ENCODE results near the gene CYP46A1. TPM values are rescaled to one million over a fixed set of nuclear protein-coding genes. Genes with fewer than 3 reads are reported as not detected.

Gene CYP46A1
- total and polyA plus RNA-seq, 2 donors (not counting 1 experiment from before 2014, with no cell fraction given) = 0.11 to 0.33 TPM

DNA sequence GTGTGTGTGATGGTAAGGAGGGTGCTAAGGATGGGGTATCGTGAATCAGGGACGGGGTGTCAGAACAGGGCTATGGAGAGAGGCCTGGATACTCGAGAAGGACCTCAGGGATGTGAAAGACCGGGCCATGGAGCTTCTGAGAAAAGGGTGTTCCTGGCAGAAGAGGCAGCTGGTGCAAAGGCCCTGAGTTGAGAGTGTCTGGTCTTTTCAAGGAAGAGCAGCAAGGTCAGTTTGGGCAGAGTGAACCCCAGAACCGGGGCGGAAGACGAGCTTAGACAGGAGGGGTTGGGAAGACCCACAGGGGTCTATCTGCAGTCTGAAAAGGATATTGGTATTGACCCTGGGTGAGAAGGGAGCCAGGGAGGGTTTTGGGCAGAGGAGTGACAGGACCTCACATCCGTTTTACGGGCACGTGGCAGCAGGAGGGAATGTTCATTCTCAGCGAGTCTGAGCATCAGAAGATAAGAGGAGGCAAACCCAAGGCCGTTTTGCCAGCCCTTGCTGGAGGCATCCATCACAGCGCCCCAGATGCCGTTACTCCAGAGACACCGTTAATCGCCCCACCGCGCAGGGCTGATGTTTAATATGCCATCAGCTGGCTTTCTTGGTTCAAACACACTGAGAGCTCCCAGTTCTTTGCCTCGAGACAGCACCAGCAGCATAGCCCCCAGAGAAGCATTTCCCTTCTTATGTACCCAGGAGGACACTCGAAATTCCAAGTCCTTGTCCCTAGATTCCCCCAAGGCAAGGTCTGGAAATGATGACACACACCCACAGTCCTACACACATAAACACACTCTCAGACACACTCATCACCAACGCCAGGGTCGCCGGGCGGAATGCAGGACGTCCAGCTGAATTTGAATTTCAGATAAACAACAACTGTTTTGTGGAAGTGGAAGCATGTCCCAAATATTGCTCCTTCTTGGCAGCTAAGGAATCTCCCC, 67.7 kb downstream of the CYP46A1 start:
- H2AFZ ChIP-seq (ENCODE audit: low read length) = no peak overlapping the region
- peaks cover 44% of the 10 kb centered on the region for H3K4me1 ChIP-seq (ENCODE audit: control insufficient read depth, extremely low read depth, insufficient read depth, low read length)
- H4K20me1 ChIP-seq (ENCODE audit: control insufficient read depth, extremely low read depth, insufficient read depth, low read length) = no peaks in the 10 kb centered on the region
- H3K79me2 ChIP-seq (ENCODE audit: control insufficient read depth, insufficient read depth, low read length) = no peaks in the 10 kb centered on the region
- no peaks in the 10 kb centered on the region for H3K27me3 ChIP-seq (ENCODE audit: control insufficient read depth, insufficient read depth, low read length)
- H3K27ac ChIP-seq (ENCODE audit: insufficient read depth, low read length) = peak overlapping the region; percentile 80
- no peaks in the 10 kb centered on the region for H3K9me3 ChIP-seq (ENCODE audit: control insufficient read depth, insufficient read depth, low read depth, low read length)
- H3K4me2 ChIP-seq (ENCODE audit: extremely low read depth, insufficient read depth, low read length) = peak overlapping the region; percentile 49
- DNase-seq (ENCODE audit: low read depth in 2 of 2) = peak in 1 of 2 donors; percentile 72
- peak overlapping the region; percentile 33 for H3K9ac ChIP-seq (ENCODE audit: insufficient read depth, low read length)
- H3K4me3 ChIP-seq (replicated peaks in 1 of 4; ENCODE audit: control extremely low read depth in 1 of 4, insufficient read depth in 1 of 4, low read depth in 3 of 4, low read length in 4 of 4) = no peak overlapping the region
- H3K36me3 ChIP-seq (ENCODE audit: control insufficient read depth, insufficient read depth, low read length) = no peaks in the 10 kb centered on the region
- no peak for TF ChIP-seq EZH2 (IDR thresholded peaks at IDR 0.05; ENCODE audit: low read length, missing control alignments)
- TF ChIP-seq, protein P1, sequence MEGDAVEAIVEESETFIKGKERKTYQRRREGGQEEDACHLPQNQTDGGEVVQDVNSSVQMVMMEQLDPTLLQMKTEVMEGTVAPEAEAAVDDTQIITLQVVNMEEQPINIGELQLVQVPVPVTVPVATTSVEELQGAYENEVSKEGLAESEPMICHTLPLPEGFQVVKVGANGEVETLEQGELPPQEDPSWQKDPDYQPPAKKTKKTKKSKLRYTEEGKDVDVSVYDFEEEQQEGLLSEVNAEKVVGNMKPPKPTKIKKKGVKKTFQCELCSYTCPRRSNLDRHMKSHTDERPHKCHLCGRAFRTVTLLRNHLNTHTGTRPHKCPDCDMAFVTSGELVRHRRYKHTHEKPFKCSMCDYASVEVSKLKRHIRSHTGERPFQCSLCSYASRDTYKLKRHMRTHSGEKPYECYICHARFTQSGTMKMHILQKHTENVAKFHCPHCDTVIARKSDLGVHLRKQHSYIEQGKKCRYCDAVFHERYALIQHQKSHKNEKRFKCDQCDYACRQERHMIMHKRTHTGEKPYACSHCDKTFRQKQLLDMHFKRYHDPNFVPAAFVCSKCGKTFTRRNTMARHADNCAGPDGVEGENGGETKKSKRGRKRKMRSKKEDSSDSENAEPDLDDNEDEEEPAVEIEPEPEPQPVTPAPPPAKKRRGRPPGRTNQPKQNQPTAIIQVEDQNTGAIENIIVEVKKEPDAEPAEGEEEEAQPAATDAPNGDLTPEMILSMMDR (conservative IDR thresholded peaks at IDR 0.05 in 1 of 2, IDR thresholded peaks at IDR 0.05 in 1 of 2; ENCODE audit: low read depth in 1 of 2, low read length in 2 of 2) = no peak

DNA sequence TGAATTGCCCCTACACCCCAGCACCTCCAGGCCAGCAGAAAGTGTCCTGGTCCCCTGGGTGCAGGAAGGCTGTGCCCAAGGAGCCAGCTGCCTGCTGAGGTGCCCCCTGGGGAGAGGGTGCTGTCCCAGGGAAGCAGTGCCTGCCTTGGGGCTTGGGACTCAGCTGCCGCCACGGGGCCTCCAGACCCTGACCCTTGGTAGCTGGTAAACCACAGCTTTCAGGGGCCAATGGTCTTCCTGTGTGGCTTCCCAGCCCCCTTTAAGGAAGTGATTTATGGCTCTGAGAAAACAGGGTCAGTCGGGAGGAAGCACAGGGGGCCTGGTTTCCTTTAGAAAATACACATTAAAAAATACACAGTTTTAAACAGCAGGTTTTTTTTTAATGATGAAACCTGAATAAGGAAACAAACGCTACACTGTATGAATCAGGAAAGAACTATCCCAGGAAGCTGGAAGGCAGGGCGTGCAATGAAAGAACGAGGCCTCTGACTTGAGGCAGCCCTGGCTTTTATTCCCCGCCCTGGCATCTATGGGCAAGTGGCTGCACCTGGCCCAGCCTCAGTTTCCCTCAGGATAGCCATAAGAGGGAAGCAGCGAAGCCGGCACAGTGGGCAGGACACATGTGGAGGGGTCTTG, 68.5 kb downstream of the CYP46A1 start:
- Histone ChIP-seq H3K4me2 (ENCODE audit: extremely low read depth, insufficient read depth, low read length) (peak overlapping the region; percentile 49), H3K9ac (ENCODE audit: insufficient read depth, low read length) (peak overlapping the region; percentile 33), H4K20me1 (ENCODE audit: control insufficient read depth, extremely low read depth, insufficient read depth, low read length) (no peaks in the 10 kb centered on the region), H3K4me1 (ENCODE audit: control insufficient read depth, extremely low read depth, insufficient read depth, low read length) (peaks cover 46% of the 10 kb centered on the region), H3K27ac (ENCODE audit: insufficient read depth, low read length) (peak overlapping the region; percentile 80), H3K36me3 (ENCODE audit: control insufficient read depth, insufficient read depth, low read length) (no peaks in the 10 kb centered on the region), H2AFZ (ENCODE audit: low read length) (no peak overlapping the region), H3K9me3 (ENCODE audit: control insufficient read depth, insufficient read depth, low read depth, low read length) (no peaks in the 10 kb centered on the region), H3K27me3 (ENCODE audit: control insufficient read depth, insufficient read depth, low read length) (no peaks in the 10 kb centered on the region), H3K79me2 (ENCODE audit: control insufficient read depth, insufficient read depth, low read length) (no peaks in the 10 kb centered on the region), H3K4me3 (replicated peaks in 1 of 4; ENCODE audit: control extremely low read depth in 1 of 4, insufficient read depth in 1 of 4, low read depth in 3 of 4, low read length in 4 of 4) (no peak overlapping the region)
- peak; percentile 69 to 81 for DNase-seq (ENCODE audit: low read depth in 2 of 2)
- TF ChIP-seq EZH2 (IDR thresholded peaks at IDR 0.05; ENCODE audit: low read length, missing control alignments) = no peak
- TF ChIP-seq, protein P1 (conservative IDR thresholded peaks at IDR 0.05 in 1 of 2, IDR thresholded peaks at IDR 0.05 in 1 of 2; ENCODE audit: low read depth in 1 of 2, low read length in 2 of 2) = no peak
